GM10266 (cell line): Measurements from ENCODE around the gene KAT5.
"Not testable (repeated sequence)": the region's sequence is repeated elsewhere in the genome, so short reads cannot be mapped to it uniquely, and the experiment has no call there.

Experiments used
- DNase-seq: peaks from one replicate; pipeline ENCODE4 v3.0.0; 2012; ENCODE audit errors: extremely low spot score
- CTCF ChIP-seq: IDR thresholded peaks from 2 replicates; pipeline ENCODE4 v1.5.1; 2012; ENCODE audit warnings: mild to moderate bottlenecking, low read depth; ENCODE audit not compliant: control insufficient read depth, insufficient read depth; ENCODE audit errors: missing control alignments

The KAT5 gene

GRCh38 chr11:65700399-65700798 lies 11.7 kb upstream of the KAT5 start:
- no peak for TF ChIP-seq CTCF
- no peak for DNase-seq

GRCh38 chr11:65701686-65702085 lies 10.4 kb upstream of the KAT5 start:
- no peak for DNase-seq
- no peak for TF ChIP-seq CTCF

- no peak for DNase-seq
- no peak for TF ChIP-seq CTCF
Observed at GRCh38 chr11:65703846-65704245, 8.2 kb upstream of the KAT5 start.

- DNase-seq: not testable (repeated sequence)
- peak; percentile 59 for TF ChIP-seq CTCF
Observed at GRCh38 chr11:65706303-65706763, 5.7 kb upstream of the KAT5 start.

- not testable (repeated sequence) for DNase-seq
Observed at GRCh38 chr11:65707002-65707401, 5.0 kb upstream of the KAT5 start.

GRCh38 chr11:65708451-65708850 lies 3.6 kb upstream of the KAT5 start:
- no peak for TF ChIP-seq CTCF
- no peak for DNase-seq

- TF ChIP-seq CTCF: no peak
- DNase-seq: no peak
Observed at GRCh38 chr11:65709661-65710060, 2.4 kb upstream of the KAT5 start.

- no peak for TF ChIP-seq CTCF
- DNase-seq: no peak
Observed at GRCh38 chr11:65710421-65710820, 1.6 kb upstream of the KAT5 start.
